A673 (cell line): ENCODE results near the gene SLC26A1. TPM values are rescaled to one million over a fixed set of nuclear protein-coding genes. Genes with fewer than 3 reads are reported as not detected.

Experiments
- BruUV-seq: library from RNA; stranded (reverse); fragments of 400-500 nt; replicated peaks from 2 replicates; lab custom pipeline; 2021; lab: Mats Ljungman, UMichigan
- CTCF ChIA-PET: fragments of 300-600 bp; sonication (Branson Sonifier 250); formaldehyde crosslinking; loops from one replicate; lab custom pipeline; 2022; ENCODE audit warnings: antibody characterized with exemption; lab: Charles Lee
- POLR2A ChIA-PET: fragments of 300-600 bp; sonication (Branson Sonifier 250); formaldehyde crosslinking; loops from one replicate; lab custom pipeline; 2022; ENCODE audit warnings: antibody characterized with exemption; ENCODE audit not compliant: low non-redundant PET; lab: Charles Lee
- DNase-seq: peaks from one replicate; pipeline ENCODE4 v3.0.0-alpha.2; 2015; ENCODE audit warnings: low spot score
- H3K27ac ChIP-seq: fragments of 200-600 bp; sonication (generic); 2 replicates; pipeline ENCODE4 v1.5.1; 2016; ENCODE audit warnings: mixed run types, low read depth, mild to moderate bottlenecking, mixed read lengths, antibody characterized with exemption, low read length; ENCODE audit not compliant: poor library complexity, severe bottlenecking
- H3K27me3 ChIP-seq: fragments of 200-600 bp; sonication (generic); replicated peaks from 2 replicates; pipeline ENCODE4 v1.6.1; 2017; ENCODE audit warnings: mixed run types, low read depth, mild to moderate bottlenecking, mixed read lengths, antibody characterized with exemption, low read length; ENCODE audit not compliant: insufficient read depth, poor library complexity
- H3K36me3 ChIP-seq: fragments of 200-600 bp; sonication (generic); 2 replicates; pipeline ENCODE4 v1.6.1; 2016; ENCODE audit warnings: mixed run types, mild to moderate bottlenecking, mixed read lengths, antibody characterized with exemption, low read length; ENCODE audit not compliant: insufficient read depth, poor library complexity, severe bottlenecking
- H3K4me1 ChIP-seq: fragments of 200-600 bp; sonication (generic); 2 replicates; pipeline ENCODE4 v1.6.1; 2017; ENCODE audit warnings: mixed run types, mild to moderate bottlenecking, mixed read lengths, antibody characterized with exemption, low read length; ENCODE audit not compliant: insufficient read depth, poor library complexity, severe bottlenecking
- H3K4me3 ChIP-seq: fragments of 200-600 bp; sonication (generic); 2 replicates; pipeline ENCODE4 v1.5.1; 2016; ENCODE audit warnings: low read depth, mixed run types, mild to moderate bottlenecking, mixed read lengths, low read length; ENCODE audit not compliant: poor library complexity, severe bottlenecking
- H3K9me3 ChIP-seq: fragments of 200-600 bp; sonication (generic); 2 replicates; pipeline ENCODE4 v1.6.1; 2016; ENCODE audit warnings: mixed run types, low read depth, mild to moderate bottlenecking, mixed read lengths, antibody characterized with exemption, low read length; ENCODE audit not compliant: poor library complexity, severe bottlenecking
- EZH2 ChIP-seq: fragments of 200-600 bp; sonication (generic); IDR thresholded peaks from 2 replicates; pipeline ENCODE4 v1.6.1; 2017; ENCODE audit warnings: borderline replicate concordance, low read depth, mild to moderate bottlenecking, mixed read lengths, antibody characterized with exemption, low read length; ENCODE audit not compliant: poor library complexity, severe bottlenecking
- intact Hi-C: fragments of 100-400 bp; cut with micrococcal nuclease; formaldehyde crosslinking; loops from one replicate; pipeline ENCODE4 v1.10.0; 2022; ENCODE audit not compliant: unreplicated experiment
- total RNA-seq: library from RNA; stranded (reverse); gene quantifications from 2 replicates; pipeline ENCODE4 v1.2.3, GENCODE V29; 2021
- TF ChIP-seq, protein P1 (sequence below): fragments of 300-800, 200-600 bp; sonication (generic); conservative IDR thresholded peaks from 2 replicates; pipeline ENCODE4 v1.5.1; 2017; ENCODE audit warnings: low read depth, mild to moderate bottlenecking, antibody characterized with exemption, low read length, moderate library complexity, mixed read lengths

Gene SLC26A1
- total RNA-seq, 1 experiment from 2014 or later = 0.30 TPM

DNA sequence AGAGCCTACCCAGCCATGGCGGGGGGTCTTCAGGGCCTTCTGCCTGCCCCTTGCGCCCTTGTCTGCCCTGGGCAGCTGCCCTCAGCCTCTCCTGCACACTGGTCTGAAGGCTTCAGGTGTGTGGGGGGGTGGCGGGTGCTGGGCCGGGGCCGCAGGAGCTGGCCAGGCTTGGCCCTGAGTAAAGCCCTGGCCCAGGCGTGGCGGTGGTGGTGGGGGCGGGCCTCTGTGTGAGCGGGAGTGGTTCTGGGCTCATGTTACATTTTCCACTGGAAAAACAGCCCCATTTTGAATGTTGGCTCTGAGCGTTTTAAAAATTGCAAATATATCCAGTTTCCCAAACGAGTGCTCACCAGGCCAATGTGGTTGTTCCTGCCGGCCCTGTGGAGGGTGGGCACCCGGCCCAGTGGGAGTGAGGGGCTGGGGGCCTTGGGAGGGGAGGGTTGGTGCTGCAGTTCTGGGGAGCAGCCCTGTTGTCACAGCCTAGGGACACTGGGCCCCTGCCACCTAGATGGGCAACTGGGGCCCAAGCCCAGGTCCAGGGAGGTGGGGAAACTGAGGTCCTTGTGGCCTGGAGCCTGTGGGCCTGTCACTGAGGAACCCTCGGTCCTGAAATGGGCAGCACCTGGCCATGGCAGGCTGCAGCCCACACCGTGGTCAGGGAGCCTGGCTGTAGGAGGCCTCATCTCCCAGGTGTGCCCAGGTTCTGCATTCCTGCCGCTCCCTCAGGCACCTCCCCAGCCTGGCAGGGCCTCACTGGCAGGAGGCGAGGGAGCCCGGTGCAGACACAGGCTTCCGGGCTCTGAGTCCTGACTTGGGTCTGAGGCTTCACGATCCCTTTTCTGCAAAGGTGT is 46.5 kb upstream of the SLC26A1 start:
- BruUV-seq = no TSS peak
- ChIA-PET CTCF (no interaction called here), POLR2A (no interaction called here)
- TF ChIP-seq, protein P1, sequence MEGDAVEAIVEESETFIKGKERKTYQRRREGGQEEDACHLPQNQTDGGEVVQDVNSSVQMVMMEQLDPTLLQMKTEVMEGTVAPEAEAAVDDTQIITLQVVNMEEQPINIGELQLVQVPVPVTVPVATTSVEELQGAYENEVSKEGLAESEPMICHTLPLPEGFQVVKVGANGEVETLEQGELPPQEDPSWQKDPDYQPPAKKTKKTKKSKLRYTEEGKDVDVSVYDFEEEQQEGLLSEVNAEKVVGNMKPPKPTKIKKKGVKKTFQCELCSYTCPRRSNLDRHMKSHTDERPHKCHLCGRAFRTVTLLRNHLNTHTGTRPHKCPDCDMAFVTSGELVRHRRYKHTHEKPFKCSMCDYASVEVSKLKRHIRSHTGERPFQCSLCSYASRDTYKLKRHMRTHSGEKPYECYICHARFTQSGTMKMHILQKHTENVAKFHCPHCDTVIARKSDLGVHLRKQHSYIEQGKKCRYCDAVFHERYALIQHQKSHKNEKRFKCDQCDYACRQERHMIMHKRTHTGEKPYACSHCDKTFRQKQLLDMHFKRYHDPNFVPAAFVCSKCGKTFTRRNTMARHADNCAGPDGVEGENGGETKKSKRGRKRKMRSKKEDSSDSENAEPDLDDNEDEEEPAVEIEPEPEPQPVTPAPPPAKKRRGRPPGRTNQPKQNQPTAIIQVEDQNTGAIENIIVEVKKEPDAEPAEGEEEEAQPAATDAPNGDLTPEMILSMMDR = no peak
- no peak for TF ChIP-seq EZH2
- DNase-seq = no peak
- Histone ChIP-seq H3K9me3 (no peaks in the 10 kb centered on the region), H3K27ac (no peak overlapping the region), H3K27me3 (peaks cover 13% of the 10 kb centered on the region), H3K4me3 (no peak overlapping the region), H3K36me3 (no peaks in the 10 kb centered on the region), H3K4me1 (no peaks in the 10 kb centered on the region)
- intact Hi-C loops = no loop called here

DNA sequence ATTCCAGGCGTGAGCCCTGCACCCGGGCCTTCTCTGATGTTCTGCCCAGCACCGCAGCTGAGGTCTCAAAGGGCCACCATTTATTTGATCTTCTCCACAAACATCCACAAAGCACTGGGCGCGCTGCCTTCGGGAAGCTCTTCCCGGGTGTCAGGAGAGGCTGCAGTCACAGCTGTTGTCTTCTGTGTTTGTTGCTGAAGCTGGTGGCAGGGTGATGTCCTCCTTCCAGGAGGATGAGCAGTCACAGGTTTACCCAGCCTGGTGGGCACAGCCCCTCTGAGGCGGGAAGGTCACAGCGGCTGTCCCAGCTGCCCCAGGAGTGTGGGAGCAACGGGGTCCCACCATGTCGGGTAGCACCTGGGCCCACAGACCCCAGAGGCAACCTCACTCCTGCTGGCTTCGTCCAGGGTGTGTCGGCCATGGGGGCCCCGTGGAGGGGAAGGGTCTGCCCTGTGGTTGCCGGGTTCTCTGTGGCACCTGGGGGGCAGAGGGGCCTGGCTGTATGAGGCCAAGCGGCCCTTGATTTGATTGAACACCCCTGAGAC is 45.8 kb upstream of the SLC26A1 start:
- H3K27me3 ChIP-seq = peaks cover 6% of the 10 kb centered on the region
- no peak for DNase-seq

DNA sequence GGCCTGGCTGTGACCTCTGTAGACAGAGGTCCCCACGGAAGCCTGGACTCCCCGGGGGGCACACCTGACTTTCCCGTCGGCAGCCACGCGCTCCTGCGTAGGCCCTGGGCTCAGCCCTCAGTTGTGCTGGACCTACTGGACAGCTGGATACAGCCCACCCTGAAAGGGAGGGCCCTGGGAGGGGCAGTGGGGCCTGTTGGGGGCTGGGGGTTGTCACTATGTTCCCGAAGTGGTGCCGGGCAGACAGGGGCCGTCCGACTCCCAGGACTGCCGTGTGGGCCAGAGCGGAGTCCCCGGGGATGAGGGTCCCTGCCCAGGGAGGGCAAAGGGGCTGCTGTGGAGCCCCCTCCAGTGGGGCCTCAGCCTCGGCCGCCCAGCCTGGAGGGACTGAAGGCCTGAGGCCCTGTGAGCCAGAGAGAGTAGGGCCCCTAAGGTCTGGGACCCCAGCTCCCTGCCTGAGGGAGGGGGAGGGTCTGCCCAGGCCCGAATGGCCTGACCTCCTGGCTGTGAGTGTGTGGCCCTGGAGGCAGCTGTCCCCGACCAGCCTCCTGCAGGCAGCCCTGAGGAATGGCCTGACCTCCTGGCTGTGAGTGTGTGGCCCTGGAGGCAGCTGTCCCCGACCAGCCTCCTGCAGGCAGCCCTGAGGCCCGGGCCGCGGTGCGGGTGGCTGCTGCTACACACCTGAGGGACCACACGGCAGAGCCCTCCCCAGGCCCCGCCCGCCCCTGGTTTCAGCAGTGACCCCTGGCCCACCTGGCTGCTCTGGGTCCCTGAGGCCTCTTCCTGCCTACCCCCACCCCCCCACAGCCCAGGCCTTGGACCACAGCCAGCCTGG is 44.0 kb upstream of the SLC26A1 start:
- BruUV-seq = no TSS peak
- no peak overlapping the region for H3K4me3 ChIP-seq
- H3K27me3 ChIP-seq = no peaks in the 10 kb centered on the region
- H3K27ac ChIP-seq = no peak overlapping the region
- intact Hi-C loops = no loop called here
- DNase-seq = no peak
- ChIA-PET POLR2A (no interaction called here), CTCF (no interaction called here)
- no peaks in the 10 kb centered on the region for H3K9me3 ChIP-seq
- H3K36me3 ChIP-seq = no peaks in the 10 kb centered on the region
- H3K4me1 ChIP-seq = no peaks in the 10 kb centered on the region
- no peak for TF ChIP-seq EZH2
- TF ChIP-seq, protein P1 = no peak

More for the DNA sequence above, 45.8 kb upstream of the SLC26A1 start:
- TF ChIP-seq EZH2 = no peak
- TF ChIP-seq, protein P1 = no peak
- no TSS peak for BruUV-seq
- Histone ChIP-seq H3K4me1 (no peaks in the 10 kb centered on the region), H3K4me3 (no peak overlapping the region), H3K36me3 (no peaks in the 10 kb centered on the region), H3K9me3 (no peaks in the 10 kb centered on the region), H3K27ac (no peak overlapping the region)
- ChIA-PET CTCF (no interaction called here), POLR2A (no interaction called here)
- intact Hi-C loops = no loop called here
